Measurements from ENCODE around the gene TRPV4.
A peak's percentile ranks its signal among the peaks of the same experiment; 100 is the strongest.
"Not testable (repeated sequence)": the region's sequence is repeated elsewhere in the genome, so short reads cannot be mapped to it uniquely, and the experiment has no call there.

TRPV4 gene

GRCh38 chr12:109833307-109834189 is at the start of gene TRPV4:
Gene TRPV4 (minus strand): TSS chr12:109833398. CDS start chr12:109814796, 18,602 bp downstream.
- no peak for DNase-seq (ENCODE audit: low read depth)

- DNase-seq (ENCODE audit: low read depth): no peak
These were observed 48.6 kb upstream of the TRPV4 start for GRCh38 chr12:109881752-109882151.

- DNase-seq (ENCODE audit: low read depth): no peak
These were observed 47.7 kb upstream of the TRPV4 start for GRCh38 chr12:109880938-109881337.

- peak; percentile 87 for DNase-seq (ENCODE audit: low read depth)
These were observed 47.1 kb upstream of the TRPV4 start, which contains the start of gene GLTP for GRCh38 chr12:109880043-109880931. Gene GLTP (minus strand): TSS chr12:109880541. CDS start chr12:109880374, 167 bp downstream.

- DNase-seq (ENCODE audit: low read depth): no peak
These were observed 46.3 kb upstream of the TRPV4 start for GRCh38 chr12:109879351-109880042.

GRCh38 chr12:109878749-109879148 is 45.6 kb upstream of the TRPV4 start:
- no peak for DNase-seq (ENCODE audit: low read depth)

GRCh38 chr12:109878247-109878625 is 45.0 kb upstream of the TRPV4 start:
- no peak for DNase-seq (ENCODE audit: low read depth)

GRCh38 chr12:109877504-109878246 is 44.5 kb upstream of the TRPV4 start:
- no peak for DNase-seq (ENCODE audit: low read depth)

- no peak for DNase-seq (ENCODE audit: low read depth)
These were observed 43.2 kb upstream of the TRPV4 start for GRCh38 chr12:109876406-109876805.

- DNase-seq (ENCODE audit: low read depth): no peak
These were observed 42.5 kb upstream of the TRPV4 start for GRCh38 chr12:109875572-109876131.

- DNase-seq (ENCODE audit: low read depth): no peak
These were observed 40.5 kb upstream of the TRPV4 start for GRCh38 chr12:109873653-109874052.

GRCh38 chr12:109871668-109872314 is 38.6 kb upstream of the TRPV4 start:
- DNase-seq (ENCODE audit: low read depth): no peak

GRCh38 chr12:109870648-109871047 is 37.5 kb upstream of the TRPV4 start:
- no peak for DNase-seq (ENCODE audit: low read depth)

- no peak for DNase-seq (ENCODE audit: low read depth)
These were observed 35.2 kb upstream of the TRPV4 start for GRCh38 chr12:109868182-109869051.

GRCh38 chr12:109864916-109865315 is 31.7 kb upstream of the TRPV4 start:
- no peak for DNase-seq (ENCODE audit: low read depth)

GRCh38 chr12:109863847-109864712 is 30.9 kb upstream of the TRPV4 start:
- DNase-seq (ENCODE audit: low read depth): no peak

GRCh38 chr12:109862491-109862890 is 29.3 kb upstream of the TRPV4 start:
- DNase-seq (ENCODE audit: low read depth): not testable (repeated sequence)

GRCh38 chr12:109861689-109862314 is 28.6 kb upstream of the TRPV4 start:
- no peak for DNase-seq (ENCODE audit: low read depth)
